Globus pallidus (tissue), 1 donor: ENCODE data around the gene LRRFIP2.
"Not testable (repeated sequence)": the region's sequence is repeated elsewhere in the genome, so short reads cannot be mapped to it uniquely, and the experiment has no call there.

Experiments
- DNase-seq: peaks from one replicate; pipeline ENCODE4 v3.0.0-alpha.2; 2015; ENCODE audit warnings: low spot score

LRRFIP2 gene

GRCh38 chr3:37189109-37189508 lies 14.7 kb upstream of the LRRFIP2 start:
- DNase-seq = no peak

DNA sequence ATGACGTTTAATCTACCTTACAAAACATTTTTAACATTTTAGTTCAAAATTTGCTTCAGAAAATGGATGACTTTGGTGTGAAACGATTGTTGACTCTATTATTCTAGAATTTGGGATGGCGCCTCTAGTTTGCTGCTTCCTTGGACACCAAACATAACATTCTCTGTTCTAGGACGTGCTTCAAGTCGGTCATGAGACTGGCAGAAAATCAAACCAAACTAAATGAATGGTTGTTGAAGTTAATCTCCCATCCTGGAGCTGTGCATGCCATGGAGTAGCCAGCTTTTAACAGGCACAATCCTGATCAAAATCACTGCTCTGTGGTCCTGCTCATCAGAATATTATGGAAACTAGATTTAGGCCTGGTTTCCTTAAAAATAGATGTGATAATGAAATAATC lies 9.6 kb upstream of the LRRFIP2 start:
- peak; percentile 95 for DNase-seq

DNA sequence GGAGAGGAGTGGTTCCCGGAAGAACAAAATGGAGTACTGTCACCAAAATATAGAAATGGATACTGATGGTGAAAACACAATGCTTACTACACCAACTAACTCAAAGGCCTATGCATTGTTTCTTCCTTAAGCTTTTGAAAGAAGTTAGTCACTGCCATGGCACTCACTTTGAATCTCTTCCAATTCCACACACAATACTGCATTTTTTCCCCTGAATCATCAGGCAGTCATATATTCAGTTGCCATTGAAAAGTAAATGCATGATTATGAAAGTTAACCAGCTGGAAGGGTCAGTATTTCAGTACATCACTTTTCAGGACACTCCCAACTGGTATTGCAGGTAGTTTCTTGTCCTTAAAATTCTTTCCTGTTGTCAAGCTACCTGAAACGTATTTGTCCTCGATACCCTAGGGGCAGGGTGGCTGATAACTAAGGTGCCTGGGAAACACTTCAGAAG lies 9.0 kb upstream of the LRRFIP2 start:
- DNase-seq = peak; percentile 85

DNA sequence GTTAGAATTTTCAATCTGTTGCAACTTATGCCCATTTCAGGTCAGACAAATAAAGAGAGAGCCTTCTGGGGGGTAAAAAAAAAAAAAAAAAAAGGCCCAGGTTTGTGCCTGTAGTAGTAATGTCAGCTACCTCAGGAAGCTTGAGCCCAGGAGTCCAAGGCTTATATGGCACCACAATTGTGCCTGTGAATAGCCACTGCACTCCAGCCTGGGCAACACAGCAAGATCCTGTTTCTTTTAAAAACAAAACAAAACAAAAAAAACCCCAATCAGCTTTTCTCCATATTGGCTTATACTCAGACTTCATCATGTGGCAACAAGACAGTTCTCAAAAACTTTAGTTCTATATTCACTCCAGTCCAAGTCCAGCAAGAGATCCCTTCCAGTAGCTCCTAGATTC lies 8.4 kb upstream of the LRRFIP2 start:
- DNase-seq = no peak

- no peak for DNase-seq
These were observed 7.4 kb upstream of the LRRFIP2 start for GRCh38 chr3:37181756-37182155.

DNA sequence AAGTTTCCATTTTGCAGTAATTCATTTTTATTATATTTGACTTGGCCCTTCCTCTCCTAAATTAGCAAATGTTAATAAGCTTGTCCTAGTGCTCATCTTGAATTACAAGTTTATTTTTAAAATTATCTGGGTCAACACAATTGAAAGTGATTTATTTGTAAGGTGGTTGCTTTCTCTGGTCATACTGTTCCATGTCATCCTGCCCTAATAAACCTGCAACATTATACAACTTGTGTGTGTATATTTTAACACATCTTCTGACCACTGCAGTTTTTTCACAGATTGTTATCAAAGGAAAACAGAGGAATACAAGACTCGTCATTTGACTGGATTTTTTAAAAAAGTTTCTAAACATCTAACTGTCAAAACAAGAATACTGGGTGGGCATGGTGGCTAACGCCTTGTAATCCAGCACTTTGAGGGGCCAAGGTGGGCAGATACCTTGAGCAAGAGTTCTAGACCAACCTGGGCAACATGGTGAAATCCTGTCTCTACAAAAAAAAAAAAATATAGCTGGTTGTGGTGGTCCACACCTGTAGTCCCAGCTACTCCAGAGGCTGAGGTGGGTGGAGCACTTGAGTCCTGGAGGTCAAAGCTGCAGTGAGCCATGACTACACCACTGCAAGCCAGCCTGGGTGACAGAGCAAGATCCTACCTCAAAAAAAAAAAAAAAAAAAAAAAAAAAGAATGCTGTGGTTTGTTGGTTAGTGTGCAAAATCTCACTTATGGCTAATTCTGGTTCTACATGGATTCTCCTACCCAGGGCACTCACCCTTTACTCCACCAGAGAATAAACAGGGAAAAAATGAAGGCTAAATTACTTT lies 5.0 kb upstream of the LRRFIP2 start:
- no peak for DNase-seq

GRCh38 chr3:37173806-37174205 lies 576 bp downstream of the LRRFIP2 start:
- no peak for DNase-seq

- DNase-seq = no peak
These were observed 3.2 kb downstream of the LRRFIP2 start for GRCh38 chr3:37171144-37171543.

- no peak for DNase-seq
These were observed 3.9 kb downstream of the LRRFIP2 start for GRCh38 chr3:37170513-37170912.

- no peak for DNase-seq
These were observed 4.3 kb downstream of the LRRFIP2 start for GRCh38 chr3:37170060-37170459.

- DNase-seq = no peak
These were observed 5.5 kb downstream of the LRRFIP2 start for GRCh38 chr3:37168896-37169295.

DNA sequence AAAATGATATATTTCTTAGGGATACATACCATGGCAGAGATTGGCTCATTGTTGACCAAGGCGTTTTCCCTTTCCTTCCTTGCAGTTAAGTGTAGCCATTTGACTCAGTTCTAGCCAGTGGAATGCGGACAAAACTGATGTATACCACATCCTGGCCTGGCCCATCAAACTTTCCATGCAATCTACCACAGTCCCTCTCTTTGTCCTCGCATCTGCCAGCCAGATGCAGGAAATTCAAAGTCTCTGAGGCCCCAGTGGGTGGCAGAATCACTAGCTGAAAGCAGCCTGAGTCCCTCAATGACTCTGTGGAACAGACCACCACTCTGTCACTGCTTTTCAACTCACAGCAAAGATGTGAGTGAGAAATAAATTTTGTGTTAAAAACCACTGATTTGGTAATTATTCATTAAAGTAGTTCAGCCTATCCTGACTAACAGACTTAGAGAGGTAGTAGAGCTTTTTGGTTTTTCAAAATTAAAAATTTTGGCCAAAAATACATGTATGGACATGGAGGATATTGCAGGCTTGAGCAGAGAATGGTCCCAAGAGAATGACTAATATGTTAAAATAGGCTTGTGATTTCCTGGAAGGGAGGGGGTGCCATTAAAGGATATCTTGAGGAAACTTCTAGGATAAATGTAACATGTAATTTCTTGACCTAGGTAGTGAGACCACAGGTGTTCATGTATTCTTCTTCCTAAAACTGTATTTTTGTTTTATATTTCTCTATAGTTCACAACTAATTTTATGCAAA lies 10.9 kb downstream of the LRRFIP2 start:
- DNase-seq = no peak

DNA sequence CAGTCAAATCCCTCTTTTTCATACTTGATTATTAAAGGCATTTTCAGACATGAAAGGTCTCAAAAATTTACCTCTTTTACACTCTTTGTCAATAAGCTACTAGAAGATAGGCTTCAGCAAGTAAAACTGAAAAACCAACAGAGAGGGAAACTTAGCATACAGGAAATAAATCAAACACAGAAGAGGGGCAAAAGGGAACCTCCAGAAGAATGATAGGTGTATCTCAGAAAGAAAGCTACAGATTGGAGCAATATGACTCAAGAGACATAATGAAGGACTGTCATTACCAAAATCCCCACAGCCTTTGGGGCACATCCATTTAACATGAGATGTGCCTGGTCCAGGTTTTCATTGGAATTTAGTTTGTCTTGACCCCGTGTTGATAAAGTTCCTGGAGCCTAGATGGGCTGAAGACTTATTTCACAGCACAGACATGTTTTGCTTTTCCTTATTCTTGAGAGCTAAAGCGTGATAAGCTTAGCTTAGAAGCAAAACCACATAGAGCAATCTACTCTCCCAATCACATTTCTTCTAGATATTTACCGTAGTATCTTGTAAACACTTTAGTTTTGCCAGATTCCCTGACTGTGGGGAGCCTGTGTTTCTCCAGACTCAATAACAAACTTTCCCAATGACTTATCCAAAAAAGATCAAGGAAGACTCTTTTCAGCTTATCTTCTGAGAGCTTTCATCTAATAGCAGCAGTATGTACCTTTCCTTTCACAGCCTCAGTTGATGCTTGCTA lies 11.7 kb downstream of the LRRFIP2 start:
- DNase-seq = no peak

DNA sequence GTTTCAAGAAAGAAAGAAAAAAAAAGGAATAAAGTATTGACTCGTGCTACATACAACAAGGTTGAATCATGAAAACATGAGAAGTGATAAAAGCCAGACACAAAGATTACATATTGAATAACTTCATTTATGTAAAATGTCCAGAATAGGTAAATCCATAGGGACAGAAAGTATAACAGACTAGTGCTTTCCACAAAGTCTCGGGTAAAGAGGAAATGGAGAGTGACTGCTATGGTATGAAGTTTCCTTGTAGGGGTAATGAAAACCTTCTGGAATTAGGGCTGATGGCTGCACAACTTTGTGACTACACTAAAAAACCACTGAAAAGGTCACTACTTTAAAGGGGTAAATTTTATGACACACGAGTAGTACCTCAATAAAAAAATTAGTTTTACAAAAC lies 13.0 kb downstream of the LRRFIP2 start:
- DNase-seq = no peak

- no peak for DNase-seq
These were observed 18.6 kb downstream of the LRRFIP2 start for GRCh38 chr3:37155782-37156181.

DNA sequence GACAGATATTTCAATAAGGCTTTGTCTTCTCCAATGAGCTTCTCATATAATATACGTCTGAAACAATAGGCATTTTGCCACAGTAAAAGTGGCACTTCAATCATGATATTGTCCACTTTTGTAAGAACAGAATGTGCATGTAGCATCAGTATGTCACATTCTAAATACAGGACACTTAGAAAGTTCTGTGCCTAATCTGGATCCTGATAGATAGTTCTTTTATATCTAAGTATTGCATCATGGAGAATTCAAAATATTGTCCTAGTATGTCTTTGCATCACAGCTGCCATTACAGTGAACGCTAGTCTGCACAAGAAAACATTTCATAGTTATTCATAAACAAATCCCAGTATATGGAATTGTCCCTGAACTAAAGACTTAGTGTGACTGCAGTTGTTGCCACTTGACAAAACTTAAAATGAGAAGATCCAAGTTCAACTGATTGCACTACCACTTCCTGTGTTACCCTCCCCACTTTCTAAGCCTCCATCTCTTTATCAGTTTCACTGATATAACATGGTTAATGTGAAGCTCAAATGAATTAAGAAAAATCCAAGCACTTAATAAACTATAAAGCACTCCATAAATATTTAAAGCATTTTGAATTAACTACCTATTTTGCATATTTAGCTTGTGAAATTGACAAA lies 19.6 kb downstream of the LRRFIP2 start:
- DNase-seq = no peak

DNA sequence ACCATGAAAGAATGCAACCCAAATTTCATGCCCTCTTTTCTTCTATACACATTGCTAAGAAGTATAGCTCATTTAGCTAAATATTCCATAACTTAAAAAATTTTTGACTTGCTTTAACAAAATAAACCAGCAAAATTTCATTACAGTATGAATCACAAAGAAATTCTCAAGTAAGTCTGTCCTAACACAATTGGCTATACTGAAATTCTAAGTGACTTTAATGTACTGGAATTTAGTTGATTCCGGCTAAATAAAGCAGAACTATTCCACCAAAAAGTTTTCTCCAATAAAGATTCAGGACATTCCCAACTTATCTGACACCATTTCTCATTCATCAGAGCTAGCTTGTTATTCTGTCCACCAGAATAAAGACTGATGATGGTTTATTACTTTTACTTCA lies 23.8 kb downstream of the LRRFIP2 start:
- no peak for DNase-seq

- no peak for DNase-seq
These were observed 25.1 kb downstream of the LRRFIP2 start for GRCh38 chr3:37149257-37149656.

GRCh38 chr3:37148208-37148607 lies 26.2 kb downstream of the LRRFIP2 start:
- no peak for DNase-seq

GRCh38 chr3:37147666-37148065 lies 26.7 kb downstream of the LRRFIP2 start:
- no peak for DNase-seq

DNA sequence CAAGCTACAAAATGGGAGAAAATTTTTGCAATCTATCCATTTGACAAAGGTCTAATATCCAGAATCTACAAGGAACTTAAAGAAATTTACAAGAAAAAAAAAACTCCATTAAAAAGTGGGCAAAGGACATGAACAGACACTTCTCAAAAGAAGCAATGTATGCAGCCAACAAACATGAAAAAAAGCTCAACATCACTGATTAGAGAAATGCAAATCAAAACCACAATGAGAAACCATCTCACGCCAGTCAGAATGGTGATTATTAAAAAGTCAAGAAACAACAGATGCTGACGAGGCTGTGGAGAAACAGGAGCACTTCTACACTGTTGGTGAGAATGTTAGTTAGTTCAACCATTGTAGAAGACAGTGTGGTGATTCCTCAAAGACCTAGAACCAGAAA lies 27.5 kb downstream of the LRRFIP2 start:
- DNase-seq = not testable (repeated sequence)

DNA sequence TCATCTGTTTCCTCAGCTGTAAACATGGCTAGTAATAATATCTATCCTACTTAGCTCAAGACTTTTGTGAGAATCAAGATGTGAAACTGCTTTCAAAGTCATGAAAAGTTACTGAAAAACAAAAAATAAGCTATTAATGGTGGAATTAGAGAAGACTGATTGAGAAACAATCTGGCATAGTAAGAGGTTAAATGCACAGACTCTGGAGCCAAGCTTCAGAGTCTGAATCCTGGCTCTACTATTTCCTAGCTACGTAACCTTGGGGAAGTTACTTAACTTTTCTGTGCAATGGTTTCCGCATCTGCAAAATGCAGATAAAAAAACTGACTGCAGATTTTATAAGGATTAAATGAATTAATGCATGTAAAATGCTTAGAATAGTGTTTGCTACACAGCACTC lies 28.8 kb downstream of the LRRFIP2 start:
- DNase-seq = no peak
